Glutamatergic neuron (in vitro differentiated cells): ENCODE results near the gene XKR7. TPM values are rescaled to one million over a fixed set of nuclear protein-coding genes. Genes with fewer than 3 reads are reported as not detected.
A peak's percentile ranks its signal among the peaks of the same experiment; 100 is the strongest.

Experiments
- DNase-seq: peaks from one replicate; pipeline ENCODE4 v3.0.0; 2022
- H3K27ac Mint-ChIP-seq: one replicate; pipeline ENCODE4 v1.8.0; 2020; ENCODE audit warnings: mild to moderate bottlenecking, mixed read lengths, inconsistent platforms; ENCODE audit not compliant: unreplicated experiment
- H3K27me3 Mint-ChIP-seq: one replicate; pipeline ENCODE4 v1.8.0; 2020; ENCODE audit warnings: mild to moderate bottlenecking, moderate library complexity, mixed read lengths, inconsistent platforms; ENCODE audit not compliant: unreplicated experiment
- H3K36me3 Mint-ChIP-seq: one replicate; pipeline ENCODE4 v1.8.0; 2020; ENCODE audit warnings: mild to moderate bottlenecking, mixed read lengths, inconsistent platforms; ENCODE audit not compliant: unreplicated experiment
- H3K4me1 Mint-ChIP-seq: one replicate; pipeline ENCODE4 v1.8.0; 2020; ENCODE audit warnings: mild to moderate bottlenecking, low read depth, mixed read lengths, inconsistent platforms; ENCODE audit not compliant: unreplicated experiment
- H3K4me3 Mint-ChIP-seq: one replicate; pipeline ENCODE4 v1.8.0; 2020; ENCODE audit warnings: mild to moderate bottlenecking, mixed read lengths, inconsistent platforms; ENCODE audit not compliant: unreplicated experiment
- H3K9me3 Mint-ChIP-seq: one replicate; pipeline ENCODE4 v1.8.0; 2020; ENCODE audit warnings: mild to moderate bottlenecking, moderate library complexity, mixed read lengths, inconsistent platforms; ENCODE audit not compliant: unreplicated experiment
- CTCF ChIP-seq: fragments of 200-600 bp; sonication (generic); IDR thresholded peaks from one replicate; pipeline ENCODE4 v1.5.0; 2021; ENCODE audit not compliant: partially characterized antibody, unreplicated experiment
- total RNA-seq: library from RNA; stranded (reverse); fragmentation: NEBNext Ultra II Directional; extraction: Animal tissue kit (Norgen Biotek cat#: 25700); gene quantifications from one replicate; pipeline ENCODE4 v1.2.1, GENCODE V29; 2021; ENCODE audit not compliant: unreplicated experiment

XKR7 gene
- total RNA-seq, 1 donor from 2014 or later: 284 TPM

GRCh38 chr20:31974951-31975487 lies 7.1 kb downstream of the XKR7 start:
- no peak for TF ChIP-seq CTCF
- DNase-seq: peak; percentile 96
- Mint-ChIP-seq H3K4me3 (peak overlapping the region; percentile 90), H3K4me1 (peaks cover 72% of the 10 kb centered on the region), H3K36me3 (peaks cover 6% of the 10 kb centered on the region), H3K27me3 (peaks cover 14% of the 10 kb centered on the region), H3K27ac (peak overlapping the region; percentile 96), H3K9me3 (peaks cover 15% of the 10 kb centered on the region)

- no peak for DNase-seq
- Mint-ChIP-seq H3K27ac (no peak overlapping the region), H3K27me3 (peaks cover 12% of the 10 kb centered on the region), H3K36me3 (no peaks in the 10 kb centered on the region), H3K4me1 (peaks cover 65% of the 10 kb centered on the region), H3K4me3 (no peak overlapping the region), H3K9me3 (peaks cover 12% of the 10 kb centered on the region)
- no peak for TF ChIP-seq CTCF
Observed at GRCh38 chr20:31975874-31976273, 7.9 kb downstream of the XKR7 start.

- TF ChIP-seq CTCF: no peak
- DNase-seq: no peak
- Mint-ChIP-seq H3K4me3 (peak overlapping the region; percentile 70), H3K27me3 (peaks cover 17% of the 10 kb centered on the region), H3K9me3 (peaks cover 14% of the 10 kb centered on the region), H3K27ac (peak overlapping the region; percentile 31), H3K4me1 (peaks cover 59% of the 10 kb centered on the region), H3K36me3 (peaks cover 5% of the 10 kb centered on the region)
Observed at GRCh38 chr20:31977080-31977479, 9.1 kb downstream of the XKR7 start.

GRCh38 chr20:31979713-31980426 lies 11.9 kb downstream of the XKR7 start:
- no peak for DNase-seq
- Mint-ChIP-seq H3K27ac (peak overlapping the region; percentile 9), H3K27me3 (peaks cover 20% of the 10 kb centered on the region), H3K9me3 (peaks cover 21% of the 10 kb centered on the region), H3K4me3 (no peak overlapping the region), H3K4me1 (peaks cover 44% of the 10 kb centered on the region), H3K36me3 (peaks cover 14% of the 10 kb centered on the region)
- TF ChIP-seq CTCF: no peak

GRCh38 chr20:31981784-31982183 lies 13.8 kb downstream of the XKR7 start:
- Mint-ChIP-seq H3K27ac (peak overlapping the region; percentile 19), H3K9me3 (peaks cover 16% of the 10 kb centered on the region), H3K27me3 (peaks cover 15% of the 10 kb centered on the region), H3K4me1 (peaks cover 35% of the 10 kb centered on the region), H3K36me3 (peaks cover 14% of the 10 kb centered on the region), H3K4me3 (peak overlapping the region; percentile 12)
- TF ChIP-seq CTCF: no peak
- DNase-seq: no peak
